ENCODE results near the gene PCK1. TPM values are rescaled to one million over a fixed set of nuclear protein-coding genes. Genes with fewer than 3 reads are reported as not detected.

The PCK1 gene
- total RNA-seq, 1 experiment from 2014 or later, result 0.17 TPM

DNA sequence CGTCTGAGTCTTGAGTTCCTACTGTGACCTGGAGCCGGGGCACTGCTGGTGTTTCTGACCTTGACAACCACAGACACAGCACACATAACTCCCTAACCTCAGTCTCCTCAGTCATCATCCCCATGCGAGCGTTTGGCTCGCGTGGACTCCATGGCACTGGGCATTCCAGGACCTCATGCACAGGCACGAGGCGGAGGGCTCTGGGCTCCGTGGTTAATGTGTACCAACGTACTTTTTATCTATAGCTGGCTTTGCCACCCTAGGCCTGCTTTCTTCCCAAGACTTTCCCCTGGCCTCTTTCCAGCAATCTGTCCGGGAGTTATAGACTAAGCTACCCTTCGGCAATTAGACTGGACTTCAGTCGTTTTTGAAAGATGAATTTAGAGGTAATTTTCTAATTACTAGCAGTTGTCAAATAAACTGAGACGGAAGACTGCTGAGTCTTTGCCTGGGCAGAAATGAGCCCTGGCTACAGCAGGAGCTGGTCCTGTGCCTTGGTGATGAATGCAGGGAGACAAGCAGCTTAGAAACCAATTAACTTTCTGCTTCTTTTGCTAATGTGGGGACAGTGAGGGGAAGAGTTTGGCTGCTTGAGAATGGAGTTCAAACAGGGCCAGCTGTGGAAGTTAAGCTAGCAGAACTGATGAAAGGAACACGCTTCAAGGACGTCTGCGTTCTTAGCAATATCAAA, 19.9 kb upstream of the PCK1 start:
- no peak overlapping the region for H3K4me3 Mint-ChIP-seq
- DNase-seq (ENCODE audit: low spot score) (no peak), ATAC-seq (peak; percentile 28; the same call in 1 of the 2 replicates)
- H3K27me3 Mint-ChIP-seq (ENCODE audit: low read depth), result peaks cover 25% of the 10 kb centered on the region
- ChIA-PET POLR2A (no interaction called here), CTCF (interaction anchor here (0.7 to 1.3 kb wide), 2 partner anchors 32 to 42 kb away, joined by 3 read pairs; no protein-coding TSS in a partner anchor)
- H3K4me1 Mint-ChIP-seq, result peaks cover 5% of the 10 kb centered on the region
- peaks cover 16% of the 10 kb centered on the region for H3K36me3 Mint-ChIP-seq
- no peak overlapping the region for H3K27ac Mint-ChIP-seq
- no peak for TF ChIP-seq ETV6 (CRISPR knock-in tag; IDR thresholded peaks at IDR 0.05)
- TF ChIP-seq ZNF416 (CRISPR knock-in tag; IDR thresholded peaks at IDR 0.05), result no peak
- TF ChIP-seq NFYB (CRISPR knock-in tag; conservative IDR thresholded peaks at IDR 0.05; ENCODE audit: low read depth), result no peak
- no peak for TF ChIP-seq IRF2 (CRISPR knock-in tag; IDR thresholded peaks at IDR 0.05; ENCODE audit: borderline replicate concordance, low read depth)
- TF ChIP-seq, protein P1, sequence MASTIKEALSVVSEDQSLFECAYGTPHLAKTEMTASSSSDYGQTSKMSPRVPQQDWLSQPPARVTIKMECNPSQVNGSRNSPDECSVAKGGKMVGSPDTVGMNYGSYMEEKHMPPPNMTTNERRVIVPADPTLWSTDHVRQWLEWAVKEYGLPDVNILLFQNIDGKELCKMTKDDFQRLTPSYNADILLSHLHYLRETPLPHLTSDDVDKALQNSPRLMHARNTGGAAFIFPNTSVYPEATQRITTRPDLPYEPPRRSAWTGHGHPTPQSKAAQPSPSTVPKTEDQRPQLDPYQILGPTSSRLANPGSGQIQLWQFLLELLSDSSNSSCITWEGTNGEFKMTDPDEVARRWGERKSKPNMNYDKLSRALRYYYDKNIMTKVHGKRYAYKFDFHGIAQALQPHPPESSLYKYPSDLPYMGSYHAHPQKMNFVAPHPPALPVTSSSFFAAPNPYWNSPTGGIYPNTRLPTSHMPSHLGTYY (CRISPR knock-in tag; IDR thresholded peaks at IDR 0.05), result no peak
- TF ChIP-seq JUN (CRISPR knock-in tag; IDR thresholded peaks at IDR 0.05), result no peak
- TF ChIP-seq, protein P2, sequence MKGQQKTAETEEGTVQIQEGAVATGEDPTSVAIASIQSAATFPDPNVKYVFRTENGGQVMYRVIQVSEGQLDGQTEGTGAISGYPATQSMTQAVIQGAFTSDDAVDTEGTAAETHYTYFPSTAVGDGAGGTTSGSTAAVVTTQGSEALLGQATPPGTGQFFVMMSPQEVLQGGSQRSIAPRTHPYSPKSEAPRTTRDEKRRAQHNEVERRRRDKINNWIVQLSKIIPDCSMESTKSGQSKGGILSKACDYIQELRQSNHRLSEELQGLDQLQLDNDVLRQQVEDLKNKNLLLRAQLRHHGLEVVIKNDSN (CRISPR knock-in tag; IDR thresholded peaks at IDR 0.05), result no peak
- TF ChIP-seq, protein P3, sequence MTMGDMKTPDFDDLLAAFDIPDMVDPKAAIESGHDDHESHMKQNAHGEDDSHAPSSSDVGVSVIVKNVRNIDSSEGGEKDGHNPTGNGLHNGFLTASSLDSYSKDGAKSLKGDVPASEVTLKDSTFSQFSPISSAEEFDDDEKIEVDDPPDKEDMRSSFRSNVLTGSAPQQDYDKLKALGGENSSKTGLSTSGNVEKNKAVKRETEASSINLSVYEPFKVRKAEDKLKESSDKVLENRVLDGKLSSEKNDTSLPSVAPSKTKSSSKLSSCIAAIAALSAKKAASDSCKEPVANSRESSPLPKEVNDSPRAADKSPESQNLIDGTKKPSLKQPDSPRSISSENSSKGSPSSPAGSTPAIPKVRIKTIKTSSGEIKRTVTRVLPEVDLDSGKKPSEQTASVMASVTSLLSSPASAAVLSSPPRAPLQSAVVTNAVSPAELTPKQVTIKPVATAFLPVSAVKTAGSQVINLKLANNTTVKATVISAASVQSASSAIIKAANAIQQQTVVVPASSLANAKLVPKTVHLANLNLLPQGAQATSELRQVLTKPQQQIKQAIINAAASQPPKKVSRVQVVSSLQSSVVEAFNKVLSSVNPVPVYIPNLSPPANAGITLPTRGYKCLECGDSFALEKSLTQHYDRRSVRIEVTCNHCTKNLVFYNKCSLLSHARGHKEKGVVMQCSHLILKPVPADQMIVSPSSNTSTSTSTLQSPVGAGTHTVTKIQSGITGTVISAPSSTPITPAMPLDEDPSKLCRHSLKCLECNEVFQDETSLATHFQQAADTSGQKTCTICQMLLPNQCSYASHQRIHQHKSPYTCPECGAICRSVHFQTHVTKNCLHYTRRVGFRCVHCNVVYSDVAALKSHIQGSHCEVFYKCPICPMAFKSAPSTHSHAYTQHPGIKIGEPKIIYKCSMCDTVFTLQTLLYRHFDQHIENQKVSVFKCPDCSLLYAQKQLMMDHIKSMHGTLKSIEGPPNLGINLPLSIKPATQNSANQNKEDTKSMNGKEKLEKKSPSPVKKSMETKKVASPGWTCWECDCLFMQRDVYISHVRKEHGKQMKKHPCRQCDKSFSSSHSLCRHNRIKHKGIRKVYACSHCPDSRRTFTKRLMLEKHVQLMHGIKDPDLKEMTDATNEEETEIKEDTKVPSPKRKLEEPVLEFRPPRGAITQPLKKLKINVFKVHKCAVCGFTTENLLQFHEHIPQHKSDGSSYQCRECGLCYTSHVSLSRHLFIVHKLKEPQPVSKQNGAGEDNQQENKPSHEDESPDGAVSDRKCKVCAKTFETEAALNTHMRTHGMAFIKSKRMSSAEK (CRISPR knock-in tag; IDR thresholded peaks at IDR 0.05; ENCODE audit: borderline replicate concordance), result no peak
- no peak for TF ChIP-seq CREM (CRISPR knock-in tag; IDR thresholded peaks at IDR 0.05)
- TF ChIP-seq KAT7 (CRISPR knock-in tag; IDR thresholded peaks at IDR 0.05; ENCODE audit: borderline replicate concordance), result no peak
- no peak for TF ChIP-seq GTF2I (CRISPR knock-in tag; conservative IDR thresholded peaks at IDR 0.05)
- TF ChIP-seq, protein P4, sequence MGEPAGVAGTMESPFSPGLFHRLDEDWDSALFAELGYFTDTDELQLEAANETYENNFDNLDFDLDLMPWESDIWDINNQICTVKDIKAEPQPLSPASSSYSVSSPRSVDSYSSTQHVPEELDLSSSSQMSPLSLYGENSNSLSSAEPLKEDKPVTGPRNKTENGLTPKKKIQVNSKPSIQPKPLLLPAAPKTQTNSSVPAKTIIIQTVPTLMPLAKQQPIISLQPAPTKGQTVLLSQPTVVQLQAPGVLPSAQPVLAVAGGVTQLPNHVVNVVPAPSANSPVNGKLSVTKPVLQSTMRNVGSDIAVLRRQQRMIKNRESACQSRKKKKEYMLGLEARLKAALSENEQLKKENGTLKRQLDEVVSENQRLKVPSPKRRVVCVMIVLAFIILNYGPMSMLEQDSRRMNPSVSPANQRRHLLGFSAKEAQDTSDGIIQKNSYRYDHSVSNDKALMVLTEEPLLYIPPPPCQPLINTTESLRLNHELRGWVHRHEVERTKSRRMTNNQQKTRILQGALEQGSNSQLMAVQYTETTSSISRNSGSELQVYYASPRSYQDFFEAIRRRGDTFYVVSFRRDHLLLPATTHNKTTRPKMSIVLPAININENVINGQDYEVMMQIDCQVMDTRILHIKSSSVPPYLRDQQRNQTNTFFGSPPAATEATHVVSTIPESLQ (CRISPR knock-in tag; IDR thresholded peaks at IDR 0.05), result no peak
- TF ChIP-seq TCF7 (CRISPR knock-in tag; IDR thresholded peaks at IDR 0.05; ENCODE audit: low read depth), result no peak
- TF ChIP-seq FOXJ3 (CRISPR knock-in tag; IDR thresholded peaks at IDR 0.05; ENCODE audit: borderline replicate concordance), result no peak
- TF ChIP-seq OVOL2 (CRISPR knock-in tag; IDR thresholded peaks at IDR 0.05; ENCODE audit: borderline replicate concordance), result no peak
- TF ChIP-seq RELA (CRISPR knock-in tag; IDR thresholded peaks at IDR 0.05; ENCODE audit: borderline replicate concordance), result no peak
- no peak for TF ChIP-seq NR2C2 (CRISPR knock-in tag; IDR thresholded peaks at IDR 0.05)
- peaks cover 28% of the 10 kb centered on the region for H3K9me3 Mint-ChIP-seq

DNA sequence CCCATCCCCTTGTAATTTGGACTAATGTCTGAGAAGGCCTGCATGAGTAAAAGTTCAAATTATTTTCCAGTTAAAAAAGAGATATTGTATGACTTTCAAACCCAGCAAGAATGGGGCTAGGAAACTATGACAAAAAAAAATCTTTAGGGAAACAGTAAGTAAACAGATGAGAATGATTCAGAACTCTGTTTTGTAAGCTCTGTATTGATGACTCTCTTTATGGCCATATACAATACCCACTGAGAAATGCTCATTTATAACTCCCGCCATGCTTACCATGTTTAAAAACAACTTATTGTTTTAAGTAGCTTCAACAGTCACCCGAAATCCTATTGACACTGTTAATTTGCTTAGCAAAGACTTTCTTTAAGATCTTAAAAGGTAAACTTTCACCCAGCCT, 17.2 kb upstream of the PCK1 start:
- no peak overlapping the region for H3K4me3 Mint-ChIP-seq
- H3K36me3 Mint-ChIP-seq, result no peaks in the 10 kb centered on the region
- ChIA-PET CTCF (no interaction called here), POLR2A (no interaction called here)
- H3K27me3 Mint-ChIP-seq (ENCODE audit: low read depth), result peaks cover 9% of the 10 kb centered on the region
- TF ChIP-seq NR2C2 (CRISPR knock-in tag; IDR thresholded peaks at IDR 0.05), result no peak
- TF ChIP-seq, protein P5, sequence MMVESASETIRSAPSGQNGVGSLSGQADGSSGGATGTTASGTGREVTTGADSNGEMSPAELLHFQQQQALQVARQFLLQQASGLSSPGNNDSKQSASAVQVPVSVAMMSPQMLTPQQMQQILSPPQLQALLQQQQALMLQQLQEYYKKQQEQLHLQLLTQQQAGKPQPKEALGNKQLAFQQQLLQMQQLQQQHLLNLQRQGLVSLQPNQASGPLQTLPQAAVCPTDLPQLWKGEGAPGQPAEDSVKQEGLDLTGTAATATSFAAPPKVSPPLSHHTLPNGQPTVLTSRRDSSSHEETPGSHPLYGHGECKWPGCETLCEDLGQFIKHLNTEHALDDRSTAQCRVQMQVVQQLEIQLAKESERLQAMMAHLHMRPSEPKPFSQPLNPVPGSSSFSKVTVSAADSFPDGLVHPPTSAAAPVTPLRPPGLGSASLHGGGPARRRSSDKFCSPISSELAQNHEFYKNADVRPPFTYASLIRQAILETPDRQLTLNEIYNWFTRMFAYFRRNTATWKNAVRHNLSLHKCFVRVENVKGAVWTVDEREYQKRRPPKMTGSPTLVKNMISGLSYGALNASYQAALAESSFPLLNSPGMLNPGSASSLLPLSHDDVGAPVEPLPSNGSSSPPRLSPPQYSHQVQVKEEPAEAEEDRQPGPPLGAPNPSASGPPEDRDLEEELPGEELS (CRISPR knock-in tag; IDR thresholded peaks at IDR 0.05), result no peak
- H3K9me3 Mint-ChIP-seq, result peaks cover 5% of the 10 kb centered on the region; the same call in 1 of the 2 replicates
- no peak for ATAC-seq
- DNase-seq (ENCODE audit: low spot score), result no peak
- no peak overlapping the region for H3K27ac Mint-ChIP-seq
- H3K4me1 Mint-ChIP-seq, result peaks cover 15% of the 10 kb centered on the region

Data from WTC11 (cell line).